ENCODE results near the gene HNRNPH3.

DNA sequence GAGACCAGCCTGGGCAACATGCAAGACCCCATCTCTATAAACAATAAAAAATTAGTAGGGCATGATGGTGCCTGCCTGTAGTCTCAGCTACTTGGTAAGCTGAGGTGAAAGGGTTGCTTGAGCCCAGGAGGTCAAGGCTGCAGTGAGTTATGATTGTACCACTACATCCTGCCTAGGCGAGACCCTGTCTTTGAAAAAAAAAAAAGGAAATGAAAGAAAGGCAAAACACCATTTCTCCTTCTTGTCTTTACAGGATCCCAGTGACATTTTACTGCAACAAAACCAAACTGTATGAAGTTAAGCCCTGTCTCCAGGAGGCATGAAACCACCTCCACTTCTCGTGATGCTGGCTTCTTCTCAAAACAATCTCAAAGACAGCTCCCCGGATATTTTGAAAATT, 30.7 kb downstream of the HNRNPH3 start:
- no peak for TF ChIP-seq TAF1 (IDR thresholded peaks at IDR 0.05; ENCODE audit: borderline replicate concordance, low read depth, low read length)
- TF ChIP-seq POLR2A (IDR thresholded peaks at IDR 0.05; ENCODE audit: low read depth, low read length): no peak
- no peak for TF ChIP-seq POLR2AphosphoS5 (IDR thresholded peaks at IDR 0.05; ENCODE audit: low read depth, low read length)
